ENCODE measurements around the gene CALCR.
"Not testable (repeated sequence)": the region's sequence is repeated elsewhere in the genome, so short reads cannot be mapped to it uniquely, and the experiment has no call there.

Gene CALCR

GRCh38 chr7:93538061-93538460, 36.5 kb downstream of the CALCR start:
- no peaks in the 10 kb centered on the region for H3K9me3 ChIP-seq (ENCODE audit: control insufficient read depth, insufficient read depth, low read length)
- H3K36me3 ChIP-seq (ENCODE audit: insufficient read depth, low read length): no peaks in the 10 kb centered on the region
- H3K9ac ChIP-seq (ENCODE audit: low read depth, low read length): no peak overlapping the region
- H3K4me1 ChIP-seq (ENCODE audit: insufficient read depth, low read length): peaks cover 6% of the 10 kb centered on the region; the same call in 1 of the 2 replicates

GRCh38 chr7:93535616-93536015, 38.9 kb downstream of the CALCR start:
- no peak overlapping the region for H3K9ac ChIP-seq (ENCODE audit: low read depth, low read length)
- H3K4me1 ChIP-seq (ENCODE audit: insufficient read depth, low read length): peaks cover 6% of the 10 kb centered on the region; the same call in 1 of the 2 replicates
- no peaks in the 10 kb centered on the region for H3K36me3 ChIP-seq (ENCODE audit: insufficient read depth, low read length)
- no peaks in the 10 kb centered on the region for H3K9me3 ChIP-seq (ENCODE audit: control insufficient read depth, insufficient read depth, low read length)

- H3K9ac ChIP-seq (ENCODE audit: low read depth, low read length): no peak overlapping the region
- H3K9me3 ChIP-seq (ENCODE audit: control insufficient read depth, insufficient read depth, low read length): no peaks in the 10 kb centered on the region
- no peaks in the 10 kb centered on the region for H3K4me1 ChIP-seq (ENCODE audit: insufficient read depth, low read length)
- no peaks in the 10 kb centered on the region for H3K36me3 ChIP-seq (ENCODE audit: insufficient read depth, low read length)
Observed at GRCh38 chr7:93530701-93531100, 43.8 kb downstream of the CALCR start.

- Histone ChIP-seq H3K4me1 (ENCODE audit: insufficient read depth, low read length) (no peaks in the 10 kb centered on the region), H3K9me3 (ENCODE audit: control insufficient read depth, insufficient read depth, low read length) (no peaks in the 10 kb centered on the region), H3K9ac (ENCODE audit: low read depth, low read length) (no peak overlapping the region), H3K36me3 (ENCODE audit: insufficient read depth, low read length) (no peaks in the 10 kb centered on the region)
Observed at GRCh38 chr7:93516834-93517233, 57.7 kb downstream of the CALCR start.

GRCh38 chr7:93515144-93515543, 59.4 kb downstream of the CALCR start:
- H3K36me3 ChIP-seq (ENCODE audit: insufficient read depth, low read length): no peaks in the 10 kb centered on the region
- no peaks in the 10 kb centered on the region for H3K4me1 ChIP-seq (ENCODE audit: insufficient read depth, low read length)
- no peaks in the 10 kb centered on the region for H3K9me3 ChIP-seq (ENCODE audit: control insufficient read depth, insufficient read depth, low read length)
- no peak overlapping the region for H3K9ac ChIP-seq (ENCODE audit: low read depth, low read length)

GRCh38 chr7:93509303-93509702, 65.2 kb downstream of the CALCR start:
- Histone ChIP-seq H3K36me3 (ENCODE audit: insufficient read depth, low read length) (no peaks in the 10 kb centered on the region), H3K9ac (ENCODE audit: low read depth, low read length) (no peak overlapping the region), H3K4me1 (ENCODE audit: insufficient read depth, low read length) (no peaks in the 10 kb centered on the region), H3K9me3 (ENCODE audit: control insufficient read depth, insufficient read depth, low read length) (no peaks in the 10 kb centered on the region)

GRCh38 chr7:93503088-93503487, 71.4 kb downstream of the CALCR start:
- Histone ChIP-seq H3K36me3 (ENCODE audit: insufficient read depth, low read length) (no peaks in the 10 kb centered on the region), H3K4me1 (ENCODE audit: insufficient read depth, low read length) (no peaks in the 10 kb centered on the region), H3K9ac (ENCODE audit: low read depth, low read length) (no peak overlapping the region), H3K9me3 (ENCODE audit: control insufficient read depth, insufficient read depth, low read length) (no peaks in the 10 kb centered on the region)

- H3K36me3 ChIP-seq (ENCODE audit: insufficient read depth, low read length); H3K9ac ChIP-seq (ENCODE audit: low read depth, low read length); H3K9me3 ChIP-seq (ENCODE audit: control insufficient read depth, insufficient read depth, low read length); H3K4me1 ChIP-seq (ENCODE audit: insufficient read depth, low read length): not testable (repeated sequence)
Observed at GRCh38 chr7:93491860-93492259, 82.7 kb downstream of the CALCR start.

- 0 out of 2 replicates have a peak overlapping the region, but pooled peaks have one; percentile 25 for H3K9ac ChIP-seq (ENCODE audit: low read depth, low read length)
- no peaks in the 10 kb centered on the region for H3K36me3 ChIP-seq (ENCODE audit: insufficient read depth, low read length)
- peaks cover 23% of the 10 kb centered on the region for H3K4me1 ChIP-seq (ENCODE audit: insufficient read depth, low read length)
- H3K9me3 ChIP-seq (ENCODE audit: control insufficient read depth, insufficient read depth, low read length): no peaks in the 10 kb centered on the region
Observed at GRCh38 chr7:93476491-93477344, 97.8 kb downstream of the CALCR start.

GRCh38 chr7:93475811-93476210, 98.7 kb downstream of the CALCR start:
- H3K36me3 ChIP-seq (ENCODE audit: insufficient read depth, low read length): no peaks in the 10 kb centered on the region
- no peaks in the 10 kb centered on the region for H3K9me3 ChIP-seq (ENCODE audit: control insufficient read depth, insufficient read depth, low read length)
- no peak overlapping the region for H3K9ac ChIP-seq (ENCODE audit: low read depth, low read length)
- peaks cover 23% of the 10 kb centered on the region for H3K4me1 ChIP-seq (ENCODE audit: insufficient read depth, low read length)

GRCh38 chr7:93471456-93471855, 103.1 kb downstream of the CALCR start:
- Histone ChIP-seq H3K36me3 (ENCODE audit: insufficient read depth, low read length) (no peaks in the 10 kb centered on the region), H3K9me3 (ENCODE audit: control insufficient read depth, insufficient read depth, low read length) (no peaks in the 10 kb centered on the region), H3K9ac (ENCODE audit: low read depth, low read length) (no peak overlapping the region), H3K4me1 (ENCODE audit: insufficient read depth, low read length) (peaks cover 19% of the 10 kb centered on the region)

GRCh38 chr7:93463764-93464163, 110.8 kb downstream of the CALCR start:
- no peak overlapping the region for H3K9ac ChIP-seq (ENCODE audit: low read depth, low read length)
- no peaks in the 10 kb centered on the region for H3K4me1 ChIP-seq (ENCODE audit: insufficient read depth, low read length)
- no peaks in the 10 kb centered on the region for H3K36me3 ChIP-seq (ENCODE audit: insufficient read depth, low read length)
- no peaks in the 10 kb centered on the region for H3K9me3 ChIP-seq (ENCODE audit: control insufficient read depth, insufficient read depth, low read length)

- H3K36me3 ChIP-seq (ENCODE audit: insufficient read depth, low read length): no peaks in the 10 kb centered on the region
- H3K9me3 ChIP-seq (ENCODE audit: control insufficient read depth, insufficient read depth, low read length): no peaks in the 10 kb centered on the region; the same call in 1 of the 2 replicates
- no peaks in the 10 kb centered on the region for H3K4me1 ChIP-seq (ENCODE audit: insufficient read depth, low read length)
- no peak overlapping the region for H3K9ac ChIP-seq (ENCODE audit: low read depth, low read length)
Observed at GRCh38 chr7:93461350-93461749, 113.2 kb downstream of the CALCR start.

GRCh38 chr7:93453262-93453661, 121.3 kb downstream of the CALCR start:
- no peaks in the 10 kb centered on the region for H3K36me3 ChIP-seq (ENCODE audit: insufficient read depth, low read length)
- H3K9me3 ChIP-seq (ENCODE audit: control insufficient read depth, insufficient read depth, low read length): no peaks in the 10 kb centered on the region; the same call in 1 of the 2 replicates
- no peaks in the 10 kb centered on the region for H3K4me1 ChIP-seq (ENCODE audit: insufficient read depth, low read length)
- no peak overlapping the region for H3K9ac ChIP-seq (ENCODE audit: low read depth, low read length)

- no peaks in the 10 kb centered on the region for H3K36me3 ChIP-seq (ENCODE audit: insufficient read depth, low read length)
- H3K4me1 ChIP-seq (ENCODE audit: insufficient read depth, low read length): no peaks in the 10 kb centered on the region
- H3K9me3 ChIP-seq (ENCODE audit: control insufficient read depth, insufficient read depth, low read length): no peaks in the 10 kb centered on the region
- no peak overlapping the region for H3K9ac ChIP-seq (ENCODE audit: low read depth, low read length)
Observed at GRCh38 chr7:93448176-93448575, 126.3 kb downstream of the CALCR start.

Measured in ES-I3 (cell line).